Cortex of kidney (tissue), 1 donor: ENCODE data around the gene KIF2C.
"Not testable (repeated sequence)": the region's sequence is repeated elsewhere in the genome, so short reads cannot be mapped to it uniquely, and the experiment has no call there.

Source experiments
- DNase-seq: peaks from one replicate; lab custom pipeline; 2025; lab: John Stamatoyannopoulos, UW

Gene KIF2C

DNA sequence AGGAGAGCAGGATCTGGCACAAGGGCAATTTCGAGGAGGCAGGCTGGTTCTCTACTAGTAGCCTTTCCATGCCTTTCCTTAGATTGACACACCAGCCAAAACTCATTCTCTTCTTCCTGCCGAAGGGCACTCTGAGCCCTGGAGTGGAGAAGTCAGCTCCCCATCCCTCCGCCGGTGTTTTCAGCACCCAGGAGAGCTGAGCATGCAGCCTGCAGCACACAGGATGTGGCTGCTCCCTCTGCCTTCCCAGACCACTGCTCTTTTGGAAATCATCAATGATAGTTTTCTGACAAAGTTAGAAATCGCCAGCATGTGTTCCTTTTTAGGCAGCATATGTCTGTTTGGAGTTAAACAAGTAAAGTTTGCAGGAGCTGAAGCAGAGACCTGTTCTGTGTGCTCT is 20.3 kb upstream of the KIF2C start:
- DNase-seq = no peak

DNA sequence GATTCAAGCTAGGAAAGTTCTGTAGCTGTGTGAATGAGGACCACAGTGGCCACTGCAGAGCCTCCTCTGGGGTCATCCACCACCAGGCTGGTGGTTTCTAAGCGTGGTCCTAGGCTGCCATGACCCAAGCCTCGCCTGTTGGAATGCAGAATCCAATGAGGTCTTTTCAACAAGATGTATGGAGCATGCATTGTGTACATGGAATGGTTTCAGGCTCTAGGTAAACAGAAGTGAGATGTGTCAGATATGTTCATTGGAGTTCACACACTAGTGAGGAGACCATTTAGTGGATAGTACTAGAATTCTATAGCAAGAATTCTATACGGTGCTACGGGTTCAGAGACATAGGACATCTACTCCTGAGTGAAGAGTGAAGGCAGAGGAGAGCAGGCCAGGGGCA is 19.4 kb upstream of the KIF2C start:
- DNase-seq = no peak

GRCh38 chr1:44721485-44722361 is 17.9 kb upstream of the KIF2C start:
- no peak for DNase-seq

DNA sequence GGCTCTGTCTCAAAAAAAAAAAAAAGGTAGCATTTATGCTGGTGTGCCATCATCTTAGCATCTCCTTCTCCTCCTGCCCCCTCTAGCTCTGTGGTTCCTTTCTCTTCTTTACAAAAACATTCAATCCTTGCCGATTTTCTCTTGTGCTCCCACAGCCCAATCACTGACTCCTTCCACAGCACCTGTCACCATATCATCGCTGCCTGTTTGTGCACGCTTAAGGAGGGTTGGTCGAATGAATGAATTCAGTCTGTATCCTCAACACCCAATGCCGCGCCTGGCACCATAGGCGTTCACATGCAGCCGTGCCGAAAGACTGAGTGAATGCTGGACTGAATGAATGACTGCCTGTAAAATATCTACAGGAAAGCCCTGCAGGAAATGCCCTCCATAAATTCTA is 16.6 kb upstream of the KIF2C start:
- DNase-seq = no peak

DNA sequence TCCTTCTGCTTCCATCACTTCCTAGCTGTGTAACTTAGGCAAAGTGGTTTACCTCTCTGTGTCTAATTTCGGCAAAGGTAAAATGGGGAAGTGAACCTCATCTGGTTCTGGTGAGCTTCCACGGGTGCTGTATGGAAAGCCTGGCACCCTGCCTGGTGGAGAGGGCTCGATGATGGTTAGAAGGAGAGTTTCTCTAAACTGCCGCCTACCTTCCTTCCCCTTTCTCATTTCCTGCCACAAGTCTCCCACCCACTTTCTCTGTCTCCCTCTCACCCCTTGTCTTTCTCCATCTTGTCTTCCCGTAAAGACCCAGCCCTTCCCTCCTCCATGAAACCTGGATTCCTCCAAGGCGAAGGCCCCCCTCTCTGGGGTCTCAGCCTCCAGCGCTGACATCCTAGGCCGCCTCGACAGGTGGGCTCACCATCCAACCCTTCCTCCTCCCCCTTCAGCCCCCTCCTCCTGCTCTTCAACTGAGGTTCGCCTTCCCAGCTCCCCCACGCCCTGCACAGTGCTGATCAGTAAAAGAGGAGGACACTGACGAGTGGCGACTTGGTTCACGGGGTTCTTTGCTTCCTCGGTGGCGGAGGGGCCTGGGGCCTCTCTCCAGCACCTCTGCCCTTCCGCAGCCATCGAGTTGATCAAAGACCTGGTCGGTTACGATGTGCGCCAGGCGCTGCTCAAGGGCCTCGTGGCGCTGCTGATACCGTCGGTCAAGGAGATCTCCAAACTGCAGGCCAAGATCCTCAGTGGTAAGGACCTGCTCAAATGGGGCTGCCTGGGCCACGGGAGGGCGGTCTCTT is 15.9 kb upstream of the KIF2C start:
- DNase-seq = no peak

- DNase-seq = no peak
Observed at GRCh38 chr1:44724296-44724954, 15.2 kb upstream of the KIF2C start.

DNA sequence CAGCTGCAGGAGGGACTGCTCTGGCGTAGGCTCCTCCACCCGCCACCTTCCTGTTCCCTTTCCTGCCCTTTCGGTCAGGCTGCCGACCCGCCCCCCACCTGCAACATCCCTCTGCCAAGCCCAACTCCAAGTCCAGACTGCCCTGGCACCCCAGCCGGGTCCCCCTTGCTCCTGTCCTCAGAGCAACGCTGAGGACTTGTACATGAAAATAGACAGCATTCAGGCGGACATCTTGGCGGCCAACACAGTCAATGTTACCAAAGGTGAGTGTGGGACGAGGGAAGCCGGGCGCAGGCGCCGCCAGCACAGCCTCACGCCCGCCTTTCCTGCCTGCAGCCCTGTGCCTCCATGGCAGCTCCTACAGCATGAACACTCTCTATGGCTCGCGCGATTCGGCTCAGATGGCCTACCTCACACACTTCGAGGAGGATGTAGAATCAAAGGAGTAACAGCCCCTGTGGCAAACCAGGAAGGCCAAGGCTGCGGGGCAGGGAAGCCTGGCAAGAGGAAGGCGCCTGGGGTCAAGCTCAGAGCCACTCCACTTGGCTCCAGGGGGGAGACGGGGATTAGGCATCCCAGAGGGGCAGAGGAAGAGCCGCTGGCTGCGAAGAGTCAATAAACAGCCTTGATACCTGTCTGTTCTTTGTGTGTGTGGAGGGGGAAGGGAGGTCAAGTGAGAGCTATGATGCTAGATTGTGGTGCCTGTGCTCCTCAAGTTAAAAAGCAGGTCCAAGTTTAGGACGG is 14.5 kb upstream of the KIF2C start:
- no peak for DNase-seq

DNA sequence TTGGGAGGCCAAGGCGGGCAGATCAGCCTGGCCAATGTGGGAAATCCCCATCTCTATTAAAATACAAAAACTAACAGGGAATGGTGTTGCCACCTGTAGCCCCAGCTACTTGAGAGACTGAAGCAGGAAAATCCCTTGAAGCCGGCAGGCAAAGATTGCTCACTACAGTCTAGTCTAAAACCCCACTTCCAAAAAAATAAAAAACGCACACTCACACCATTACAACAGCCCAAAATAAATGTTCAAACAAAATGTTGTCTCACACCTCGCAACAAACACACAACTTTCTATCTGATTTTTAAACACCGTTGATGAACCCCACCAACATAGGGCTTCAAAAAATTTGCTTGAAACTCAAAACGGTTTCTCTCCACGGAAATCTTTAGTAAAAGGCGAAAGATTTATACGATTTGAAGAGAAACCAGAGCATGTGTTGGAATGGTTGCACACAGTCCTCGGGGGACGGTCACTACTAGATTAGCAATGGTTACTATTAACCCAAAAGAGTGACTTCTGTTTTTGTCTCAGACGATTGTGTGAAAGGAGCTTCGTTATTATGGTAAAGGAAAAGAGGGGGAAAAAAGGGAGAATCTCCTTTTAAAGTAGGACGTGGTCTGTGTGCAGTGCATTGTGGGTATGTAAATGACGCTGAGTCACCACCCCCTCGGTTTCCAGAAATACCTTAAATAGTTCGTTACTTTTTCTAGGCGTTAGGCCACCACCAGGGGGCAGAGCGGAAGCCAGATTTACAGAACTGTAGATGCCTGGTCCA is 8.7 kb upstream of the KIF2C start, which contains the start of gene RNU5D-1:
TSS of gene RNU5D-1 (minus strand) at position 430 of the 772 bp plus-strand sequence.
- DNase-seq = no peak

DNA sequence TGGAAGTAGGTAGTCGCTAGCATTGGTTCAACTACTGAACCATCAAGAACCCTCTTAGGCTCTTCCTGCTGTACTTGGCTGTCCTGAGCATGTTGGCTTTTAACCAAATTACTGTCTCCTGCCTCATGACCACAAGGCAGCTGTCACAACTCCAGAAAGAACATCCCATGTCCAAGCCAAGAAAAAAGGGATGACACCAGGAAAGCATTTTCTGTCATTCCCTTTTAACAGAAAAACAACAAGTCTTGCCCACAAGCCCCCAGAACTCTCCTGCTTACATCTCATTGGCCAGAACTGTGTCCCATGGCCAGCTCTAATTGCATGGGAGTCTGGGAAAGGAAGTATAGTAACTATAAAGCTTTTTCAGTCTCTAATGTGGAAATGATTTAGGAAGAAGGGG is 6.3 kb upstream of the KIF2C start:
- DNase-seq = no peak

GRCh38 chr1:44733784-44734183 is 5.9 kb upstream of the KIF2C start:
- DNase-seq = no peak

- no peak for DNase-seq
Observed at GRCh38 chr1:44735992-44736391, 3.6 kb upstream of the KIF2C start.

DNA sequence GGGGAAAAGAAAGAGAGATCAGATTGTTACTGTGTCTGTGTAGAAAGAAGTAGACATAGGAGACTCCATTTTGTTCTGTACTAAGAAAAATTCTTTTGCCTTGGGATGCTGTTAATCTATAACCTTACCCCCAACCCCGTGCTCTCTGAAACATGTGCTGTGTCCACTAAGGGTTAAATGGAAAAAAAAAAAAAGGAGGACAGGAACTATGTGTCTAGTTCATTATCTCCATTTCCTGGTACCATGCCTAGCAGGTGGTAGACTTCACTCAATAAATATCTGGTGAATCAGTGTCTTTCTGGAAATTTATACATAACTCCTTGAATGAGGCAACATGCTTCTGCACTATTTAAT is 707 bp upstream of the KIF2C start:
- DNase-seq = not testable (repeated sequence)

DNA sequence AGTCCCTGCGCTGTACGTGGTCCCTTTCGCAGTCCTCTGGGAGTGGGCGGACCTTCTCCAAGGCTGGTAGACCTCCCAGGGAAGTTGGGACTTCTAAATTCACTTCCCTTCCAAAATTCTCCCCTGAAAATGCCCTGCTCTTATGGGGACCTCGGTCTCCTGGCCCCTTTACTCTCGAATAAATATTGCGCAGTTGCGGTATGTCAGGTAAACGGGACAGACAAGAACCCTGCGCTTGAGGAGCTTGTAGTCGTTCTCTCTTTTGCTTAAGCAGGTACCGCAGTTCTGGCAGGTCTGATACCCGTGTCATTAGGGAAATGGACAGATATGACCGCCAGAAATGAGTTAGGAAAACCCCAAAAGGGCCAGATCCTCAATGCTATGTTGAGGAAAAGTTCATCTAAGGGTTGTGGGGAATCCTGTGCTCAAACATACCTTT is 561 bp downstream of the KIF2C start:
- DNase-seq = no peak

GRCh38 chr1:44743211-44743610 is 3.6 kb downstream of the KIF2C start:
- no peak for DNase-seq

- no peak for DNase-seq
Observed at GRCh38 chr1:44747878-44748277, 8.2 kb downstream of the KIF2C start.

DNA sequence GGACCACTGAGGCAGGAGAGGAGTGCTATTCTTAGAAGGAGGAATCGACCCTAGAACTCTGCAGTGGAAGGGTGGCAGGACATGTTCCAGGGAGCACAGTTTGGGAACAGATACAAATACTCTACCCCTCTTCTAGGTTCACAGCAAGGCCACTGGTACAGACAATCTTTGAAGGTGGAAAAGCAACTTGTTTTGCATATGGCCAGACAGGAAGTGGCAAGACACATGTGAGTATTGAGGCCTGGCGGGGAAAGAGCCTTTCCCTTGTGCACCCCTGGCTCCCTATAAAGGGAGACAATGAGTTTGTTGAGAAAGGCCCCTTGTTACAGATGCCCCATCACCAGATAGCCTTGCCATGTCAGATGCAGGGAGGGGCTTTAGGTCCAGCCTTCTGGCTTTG is 17.8 kb downstream of the KIF2C start:
- DNase-seq = no peak

DNA sequence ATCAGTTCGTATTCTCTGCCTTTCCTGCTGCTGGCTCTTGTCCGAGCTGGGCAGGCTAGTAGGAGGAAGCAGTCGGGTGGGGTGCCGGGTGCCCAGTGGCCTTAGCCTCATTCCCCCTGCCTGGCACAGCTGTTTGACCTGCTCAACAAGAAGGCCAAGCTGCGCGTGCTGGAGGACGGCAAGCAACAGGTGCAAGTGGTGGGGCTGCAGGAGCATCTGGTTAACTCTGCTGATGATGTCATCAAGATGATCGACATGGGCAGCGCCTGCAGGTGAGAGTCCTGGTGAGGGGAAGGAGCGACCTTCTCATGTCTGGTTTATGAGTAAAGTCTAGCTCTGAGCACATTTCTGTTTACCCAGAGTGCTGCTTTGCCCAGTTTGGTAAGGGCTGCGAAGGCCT is 19.4 kb downstream of the KIF2C start:
- no peak for DNase-seq

DNA sequence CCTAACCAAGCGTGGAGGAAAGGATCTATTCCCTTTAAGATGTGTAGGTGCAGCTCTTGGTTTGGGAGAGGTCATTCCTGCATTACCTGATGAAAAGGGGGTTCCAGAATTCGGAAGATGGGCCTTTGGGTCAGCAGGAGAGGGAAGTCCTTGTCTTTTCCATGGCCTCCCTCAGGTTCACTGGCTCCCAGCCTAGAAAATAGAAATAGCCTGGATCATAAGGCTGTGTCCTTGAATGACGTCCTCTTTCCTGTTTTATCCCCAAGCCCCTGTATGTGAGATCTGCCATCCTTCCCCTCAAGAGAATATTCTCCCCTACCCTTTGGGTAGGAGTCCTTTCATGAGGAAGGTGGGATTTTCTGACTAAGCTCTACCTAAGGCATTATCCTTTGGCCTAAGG is 21.2 kb downstream of the KIF2C start:
- DNase-seq = no peak

- DNase-seq = not testable (repeated sequence)
Observed at GRCh38 chr1:44766421-44766820, 26.8 kb downstream of the KIF2C start.

DNA sequence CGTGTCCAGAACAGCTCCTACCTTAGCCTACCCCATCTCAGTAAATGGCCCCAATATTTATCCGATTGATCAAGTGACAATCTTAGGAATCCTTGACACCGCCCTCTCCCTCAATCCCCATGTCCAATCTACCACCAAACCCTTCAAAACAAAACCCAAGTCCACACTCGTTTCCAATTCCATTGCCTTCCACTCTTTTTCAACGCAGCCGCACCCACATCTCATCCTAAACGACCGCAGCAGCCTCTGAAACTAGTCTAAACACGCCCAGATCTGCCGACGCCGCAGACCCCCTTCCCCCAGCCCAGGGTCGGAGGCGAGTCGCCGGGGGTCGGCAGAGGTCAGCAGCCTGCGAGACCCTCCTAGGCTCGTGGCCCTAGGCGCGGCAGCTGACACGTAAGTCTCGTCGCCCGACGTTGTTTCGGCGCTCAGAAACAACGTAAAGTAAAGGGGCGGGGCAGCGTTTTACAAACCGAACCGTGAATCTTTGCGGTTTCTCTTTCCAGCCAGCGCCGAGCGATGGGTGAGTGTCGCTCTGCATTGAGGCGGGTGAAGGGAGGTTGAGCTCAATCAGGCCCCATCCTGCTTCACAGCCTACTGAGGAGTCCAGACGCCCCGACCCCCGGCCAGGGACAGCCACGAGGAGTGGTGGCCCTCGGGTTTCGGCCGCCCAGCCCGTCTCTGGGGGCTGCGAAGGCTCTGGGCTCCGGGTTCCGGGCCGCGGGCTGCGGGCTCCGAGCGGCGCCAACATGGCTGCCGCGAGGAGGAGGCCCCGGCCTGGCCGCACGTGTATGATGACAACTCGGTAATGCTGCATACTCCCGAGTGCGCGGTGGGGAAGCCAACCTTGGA is 35.7 kb downstream of the KIF2C start, which contains the start of gene RPS8:
TSS of gene RPS8 (plus strand) at position 463 of the 852 bp plus-strand sequence. CDS start at position 520, 57 bp downstream.
- DNase-seq = no peak
